GM23248 (cell line): ENCODE results near the gene KCTD17.

Experiments used
- EZH2 ChIP-seq: fragments of 200-600 bp; sonication (generic); IDR thresholded peaks from 2 replicates; pipeline ENCODE4 v1.6.1; 2018; ENCODE audit warnings: antibody characterized with exemption, mild to moderate bottlenecking; ENCODE audit not compliant: insufficient read depth, poor library complexity, severe bottlenecking
- EZH2phosphoT487 ChIP-seq: fragments of 200-600 bp; sonication (generic); IDR thresholded peaks from 2 replicates; pipeline ENCODE4 v1.6.1; 2018; ENCODE audit warnings: antibody characterized with exemption, moderate library complexity, mild to moderate bottlenecking, low read depth; ENCODE audit not compliant: insufficient read depth

- TF ChIP-seq EZH2phosphoT487 (no peak), EZH2 (no peak)
Observed at GRCh38 chr22:37014415-37014806, 37.1 kb upstream of the KCTD17 start.
